Skeletal muscle satellite cell (primary cell): Measurements from ENCODE around the gene CYP2A7. TPM values are rescaled to one million over a fixed set of nuclear protein-coding genes. Genes with fewer than 3 reads are reported as not detected.
"Not testable (repeated sequence)": the region's sequence is repeated elsewhere in the genome, so short reads cannot be mapped to it uniquely, and the experiment has no call there.

Experiments used
- H3K27me3 ChIP-seq: 2 replicates; pipeline ENCODE4 v1.7.0; 2013; ENCODE audit warnings: low read length; ENCODE audit not compliant: control insufficient read depth, insufficient read depth
- H3K36me3 ChIP-seq: 2 replicates; pipeline ENCODE4 v1.7.0; 2013; ENCODE audit warnings: mild to moderate bottlenecking, control low read depth, low read length; ENCODE audit not compliant: insufficient read depth
- H3K4me1 ChIP-seq: 2 replicates; pipeline ENCODE4 v1.7.0; 2013; ENCODE audit warnings: low read length; ENCODE audit not compliant: control insufficient read depth, insufficient read depth
- H3K4me2 ChIP-seq: 2 replicates; pipeline ENCODE4 v1.7.0; 2013; ENCODE audit warnings: mild to moderate bottlenecking, low read length
- H3K4me3 ChIP-seq: 2 replicates; pipeline ENCODE4 v1.7.0; 2013; ENCODE audit warnings: low read length
- H3K9ac ChIP-seq: 2 replicates; pipeline ENCODE4 v1.7.0; 2013; ENCODE audit warnings: mild to moderate bottlenecking, low read depth, low read length, moderate library complexity
- H3K9me3 ChIP-seq: replicated peaks from 2 replicates; pipeline ENCODE4 v1.7.0; 2013; ENCODE audit warnings: mild to moderate bottlenecking, control low read depth, low read length
- total RNA-seq: library from RNA; depleted of rRNA; stranded (reverse); fragments of >200 nt; gene quantifications from 2 replicates; pipeline ENCODE4 v1.2.3, GENCODE V29; 2012; rRNA removed

The CYP2A7 gene, protein sequence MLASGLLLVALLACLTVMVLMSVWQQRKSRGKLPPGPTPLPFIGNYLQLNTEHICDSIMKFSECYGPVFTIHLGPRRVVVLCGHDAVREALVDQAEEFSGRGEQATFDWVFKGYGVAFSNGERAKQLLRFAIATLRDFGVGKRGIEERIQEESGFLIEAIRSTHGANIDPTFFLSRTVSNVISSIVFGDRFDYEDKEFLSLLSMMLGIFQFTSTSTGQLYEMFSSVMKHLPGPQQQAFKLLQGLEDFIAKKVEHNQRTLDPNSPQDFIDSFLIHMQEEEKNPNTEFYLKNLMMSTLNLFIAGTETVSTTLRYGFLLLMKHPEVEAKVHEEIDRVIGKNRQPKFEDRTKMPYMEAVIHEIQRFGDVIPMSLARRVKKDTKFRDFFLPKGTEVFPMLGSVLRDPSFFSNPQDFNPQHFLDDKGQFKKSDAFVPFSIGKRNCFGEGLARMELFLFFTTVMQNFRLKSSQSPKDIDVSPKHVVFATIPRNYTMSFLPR
- total RNA-seq, result not detected in 2 replicates

DNA sequence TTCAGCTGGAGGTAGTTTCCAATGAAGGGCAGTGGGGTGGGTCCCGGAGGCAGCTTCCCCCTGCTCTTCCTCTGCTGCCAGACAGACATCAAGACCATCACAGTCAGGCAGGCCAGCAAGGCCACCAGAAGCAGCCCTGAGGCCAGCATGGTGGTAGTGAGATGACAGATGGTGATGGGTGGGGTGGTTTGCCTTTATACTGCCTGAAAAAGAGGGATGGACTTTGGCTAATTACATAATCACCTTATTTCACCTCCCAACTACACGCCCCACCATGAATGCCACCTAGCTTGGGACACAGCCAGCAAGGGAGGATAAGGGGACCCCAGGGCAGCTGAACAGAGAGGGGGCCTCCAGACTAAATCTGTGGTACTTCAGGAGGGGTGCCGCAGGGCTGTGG lies at the start of gene CYP2A7:
TSS of gene CYP2A7 (minus strand) at position 170 of the 400 bp plus-strand sequence. CDS start at position 149, 21 bp downstream.
- not testable (repeated sequence) for H3K9ac ChIP-seq, H3K27me3 ChIP-seq, H3K4me2 ChIP-seq, H3K9me3 ChIP-seq, H3K4me1 ChIP-seq, H3K4me3 ChIP-seq, H3K36me3 ChIP-seq

DNA sequence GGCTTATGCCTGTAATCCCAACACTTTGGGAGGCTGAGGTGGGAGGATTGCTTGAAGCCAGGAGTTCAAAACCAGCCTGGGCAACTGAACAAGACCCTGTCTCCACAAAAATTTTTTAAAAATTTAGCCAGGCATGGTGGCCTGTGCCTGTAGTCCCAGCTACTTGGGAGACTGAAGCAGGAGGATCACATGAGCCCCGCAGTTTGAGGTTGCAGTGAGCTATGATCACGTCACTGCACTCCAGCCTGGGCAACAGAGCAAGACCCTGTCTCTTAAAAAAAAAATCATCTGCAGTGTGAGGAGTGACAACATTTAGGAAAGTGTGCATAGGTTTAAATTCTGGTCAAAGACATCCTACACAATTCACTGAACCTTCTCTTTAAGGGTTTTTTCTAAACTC lies 48.8 kb upstream of the CYP2A7 start:
- not testable (repeated sequence) for H3K4me2 ChIP-seq, H3K36me3 ChIP-seq, H3K9ac ChIP-seq, H3K27me3 ChIP-seq, H3K4me3 ChIP-seq, H3K4me1 ChIP-seq, H3K9me3 ChIP-seq

DNA sequence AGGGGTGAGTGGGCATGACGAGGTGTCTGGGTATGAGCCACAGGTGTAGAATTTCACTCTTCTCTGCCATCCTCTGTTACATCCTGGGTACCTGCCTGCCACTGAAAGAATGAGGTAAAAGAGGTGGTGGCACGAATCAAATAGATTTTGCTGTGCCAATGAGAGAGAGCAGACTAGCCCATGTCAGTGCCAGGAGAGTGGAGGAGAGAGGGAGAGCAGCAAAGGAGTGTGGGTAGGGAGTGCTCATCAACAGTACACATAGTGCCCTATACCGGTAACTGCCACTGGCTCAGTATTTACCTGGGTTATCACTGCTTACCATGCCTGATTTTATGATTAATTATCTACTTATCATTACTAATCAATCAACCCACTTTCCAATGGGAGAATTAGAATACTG lies 47.9 kb upstream of the CYP2A7 start:
- H3K4me1 ChIP-seq, H3K27me3 ChIP-seq, H3K36me3 ChIP-seq, H3K4me2 ChIP-seq, H3K4me3 ChIP-seq, H3K9me3 ChIP-seq, H3K9ac ChIP-seq: not testable (repeated sequence)

DNA sequence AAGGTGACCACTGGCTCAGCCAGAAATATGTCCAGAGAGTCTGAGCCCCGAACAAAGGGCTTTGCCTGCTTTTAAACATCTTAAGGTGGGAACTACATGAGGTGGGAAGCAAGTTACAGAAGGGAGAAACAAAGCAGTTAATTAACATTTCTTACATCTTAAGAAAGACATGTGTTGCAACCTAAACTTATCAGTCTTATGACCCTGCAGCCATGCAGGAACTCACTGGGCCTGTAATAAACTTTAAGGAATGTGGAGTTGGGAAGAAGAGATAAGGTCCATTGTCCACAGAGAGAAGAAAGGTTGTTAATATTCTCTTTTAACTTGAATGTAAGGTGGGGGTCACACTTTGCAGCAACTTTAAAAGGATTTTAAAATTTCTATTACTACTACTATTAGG lies 46.8 kb upstream of the CYP2A7 start:
- Histone ChIP-seq H3K4me1 (no peaks in the 10 kb centered on the region), H3K4me2 (no peak overlapping the region), H3K4me3 (no peak overlapping the region), H3K36me3 (no peaks in the 10 kb centered on the region), H3K9ac (no peak overlapping the region), H3K27me3 (peaks cover 4% of the 10 kb centered on the region), H3K9me3 (no peaks in the 10 kb centered on the region)

DNA sequence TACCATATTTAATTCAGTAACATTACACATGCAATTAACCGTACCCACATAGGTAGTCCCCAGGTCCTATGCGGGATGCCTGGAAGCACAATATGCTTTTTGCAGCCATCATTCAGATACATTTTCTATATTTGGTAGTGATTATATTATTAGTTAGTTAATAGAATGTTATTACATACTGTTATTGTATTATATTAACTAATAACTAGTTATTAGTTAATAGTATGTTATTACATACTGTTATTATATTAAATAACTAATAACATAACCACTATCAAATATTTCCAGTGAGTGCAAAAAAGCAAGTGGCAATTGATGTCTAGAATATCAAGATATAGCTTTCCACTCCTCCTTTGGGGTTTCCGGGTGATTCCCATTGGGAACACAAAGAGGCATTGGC lies 45.5 kb upstream of the CYP2A7 start:
- Histone ChIP-seq H3K36me3 (no peaks in the 10 kb centered on the region), H3K9me3 (no peaks in the 10 kb centered on the region), H3K27me3 (peaks cover 4% of the 10 kb centered on the region), H3K4me2 (no peak overlapping the region), H3K9ac (no peak overlapping the region), H3K4me3 (no peak overlapping the region), H3K4me1 (no peaks in the 10 kb centered on the region)

DNA sequence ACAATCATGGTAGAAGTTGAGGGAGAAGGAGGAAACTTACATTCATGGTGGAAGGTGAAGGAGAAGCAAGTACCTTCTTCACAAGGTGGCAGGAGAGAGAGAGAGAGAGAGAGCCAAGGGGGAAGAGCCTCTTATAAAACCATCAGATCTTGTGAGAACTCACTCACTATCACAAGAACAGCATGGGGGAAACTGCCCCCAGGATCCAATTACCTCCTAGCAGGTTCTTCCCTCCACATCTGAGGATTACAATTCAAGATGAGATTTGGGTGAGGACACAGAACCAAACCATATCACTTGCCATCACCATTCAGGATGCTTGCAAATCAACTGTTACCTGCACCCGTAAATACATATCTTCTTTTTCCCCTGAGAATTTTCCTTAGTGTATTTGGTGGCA lies 44.2 kb upstream of the CYP2A7 start:
- H3K9ac ChIP-seq, H3K4me3 ChIP-seq, H3K4me2 ChIP-seq, H3K36me3 ChIP-seq, H3K9me3 ChIP-seq, H3K4me1 ChIP-seq, H3K27me3 ChIP-seq: not testable (repeated sequence)

DNA sequence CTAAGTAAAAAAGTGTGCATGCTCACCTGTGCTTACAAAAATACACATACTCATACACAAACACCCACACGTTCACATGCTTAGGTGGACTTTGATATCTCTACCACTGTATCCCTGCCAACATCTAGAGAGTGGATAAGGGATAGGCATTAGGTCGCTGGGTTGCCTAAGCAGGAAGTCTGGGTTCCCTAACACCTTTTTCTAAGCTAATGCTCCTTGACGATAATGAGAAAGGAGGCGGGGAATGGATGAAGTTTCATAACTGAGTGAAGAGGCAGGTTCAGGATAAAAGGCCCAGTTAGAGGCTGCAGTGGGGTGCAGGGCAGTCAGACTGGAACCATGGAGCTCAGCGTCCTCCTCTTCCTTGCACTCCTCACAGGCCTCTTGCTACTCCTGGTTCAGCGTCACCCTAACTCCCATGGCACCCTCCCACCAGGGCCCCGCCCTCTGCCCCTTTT lies 41.9 kb upstream of the CYP2A7 start:
- H3K9me3 ChIP-seq, result no peaks in the 10 kb centered on the region
- peaks cover 4% of the 10 kb centered on the region for H3K27me3 ChIP-seq
- H3K9ac ChIP-seq, result no peak overlapping the region
- H3K4me3 ChIP-seq, result no peak overlapping the region
- H3K36me3 ChIP-seq, result no peaks in the 10 kb centered on the region
- no peak overlapping the region for H3K4me2 ChIP-seq
- H3K4me1 ChIP-seq, result no peaks in the 10 kb centered on the region

DNA sequence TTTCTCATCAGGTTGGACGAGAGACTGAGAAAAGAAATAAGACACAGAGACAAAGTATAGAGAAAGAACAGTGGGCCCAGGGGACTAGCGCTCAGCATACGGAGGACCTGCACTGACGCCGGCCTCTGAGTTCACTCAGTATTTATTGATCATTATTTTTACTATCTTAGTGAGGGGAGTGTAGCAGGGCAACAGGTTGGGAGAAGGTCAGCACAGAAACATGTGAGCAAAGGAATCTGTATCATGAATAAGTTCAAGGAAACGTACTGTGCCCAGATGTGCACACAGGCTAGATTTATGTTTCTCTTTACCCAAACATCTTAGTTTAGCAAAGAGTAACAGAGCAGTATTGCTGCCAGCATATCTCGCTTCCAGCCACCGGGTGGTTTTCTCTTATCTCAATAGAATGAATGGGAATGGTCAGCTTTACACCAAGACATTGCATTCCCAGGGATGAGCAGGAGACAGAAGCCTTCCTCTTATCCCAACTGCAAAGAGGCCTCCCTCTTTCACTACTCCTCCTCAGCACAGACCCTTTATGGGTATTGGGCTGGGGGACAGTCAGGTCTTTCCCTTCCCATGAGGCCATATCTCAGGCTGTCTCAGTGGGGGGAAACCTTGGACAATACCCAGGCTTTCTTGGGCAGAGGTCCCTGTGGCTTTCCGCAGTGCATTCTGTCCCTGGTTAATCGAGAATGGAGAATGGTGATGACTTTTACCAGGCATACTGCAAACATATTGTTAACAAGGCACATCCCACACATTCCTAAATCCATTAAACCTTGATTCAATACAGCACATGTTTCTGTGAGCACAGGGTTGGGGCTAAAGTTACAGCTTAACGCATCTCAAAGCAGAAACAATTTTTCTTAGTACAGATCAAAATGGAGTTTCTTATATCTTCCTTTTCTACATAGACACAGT lies 40.5 kb upstream of the CYP2A7 start:
- not testable (repeated sequence) for H3K4me2 ChIP-seq, H3K36me3 ChIP-seq, H3K9ac ChIP-seq, H3K4me1 ChIP-seq, H3K9me3 ChIP-seq, H3K4me3 ChIP-seq, H3K27me3 ChIP-seq

DNA sequence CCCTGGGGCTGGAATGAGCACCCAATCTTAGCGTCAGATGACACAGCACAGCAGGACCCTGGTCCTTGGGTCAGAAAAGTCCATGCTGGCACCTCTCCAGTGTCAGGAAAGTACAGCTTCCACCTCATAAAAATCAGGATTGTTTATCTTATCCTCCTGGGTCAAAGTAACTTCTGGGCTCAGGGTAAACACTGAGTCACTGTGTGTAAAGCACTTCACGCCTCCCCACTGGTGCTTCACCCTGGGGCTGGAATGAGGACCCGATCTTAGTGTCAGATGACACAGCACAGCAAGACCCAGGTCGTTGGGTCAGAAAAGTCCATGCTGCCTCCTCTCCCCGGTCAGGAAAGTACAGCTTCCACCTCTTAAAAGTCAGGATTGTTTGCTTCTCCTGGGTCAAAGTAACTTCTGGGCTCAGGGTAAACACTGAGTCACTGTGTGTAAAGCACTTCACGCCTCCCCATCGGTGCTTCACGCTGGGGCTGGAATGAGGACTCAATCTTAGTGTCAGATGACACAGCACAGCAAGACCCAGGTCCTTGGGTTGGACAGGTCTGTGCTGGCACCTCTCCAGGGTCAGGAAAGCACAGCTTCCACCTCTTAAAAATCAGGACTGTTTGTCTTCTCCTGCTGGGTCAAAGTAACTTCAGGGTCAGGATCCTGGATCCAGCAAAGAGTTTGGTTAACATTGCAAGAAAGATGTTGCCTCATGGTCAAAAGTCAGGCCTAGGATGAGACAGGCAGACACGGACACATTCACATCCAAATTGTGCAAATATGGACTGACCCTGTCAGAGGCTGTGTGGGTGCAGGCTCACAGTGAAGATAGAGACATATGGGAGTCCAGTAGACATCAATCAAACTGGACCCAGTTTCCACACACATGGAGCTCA lies 39.2 kb upstream of the CYP2A7 start:
- Histone ChIP-seq H3K4me1 (no peaks in the 10 kb centered on the region), H3K4me2 (no peak overlapping the region), H3K9me3 (no peaks in the 10 kb centered on the region), H3K4me3 (no peak overlapping the region), H3K9ac (no peak overlapping the region), H3K27me3 (no peaks in the 10 kb centered on the region), H3K36me3 (no peaks in the 10 kb centered on the region)

DNA sequence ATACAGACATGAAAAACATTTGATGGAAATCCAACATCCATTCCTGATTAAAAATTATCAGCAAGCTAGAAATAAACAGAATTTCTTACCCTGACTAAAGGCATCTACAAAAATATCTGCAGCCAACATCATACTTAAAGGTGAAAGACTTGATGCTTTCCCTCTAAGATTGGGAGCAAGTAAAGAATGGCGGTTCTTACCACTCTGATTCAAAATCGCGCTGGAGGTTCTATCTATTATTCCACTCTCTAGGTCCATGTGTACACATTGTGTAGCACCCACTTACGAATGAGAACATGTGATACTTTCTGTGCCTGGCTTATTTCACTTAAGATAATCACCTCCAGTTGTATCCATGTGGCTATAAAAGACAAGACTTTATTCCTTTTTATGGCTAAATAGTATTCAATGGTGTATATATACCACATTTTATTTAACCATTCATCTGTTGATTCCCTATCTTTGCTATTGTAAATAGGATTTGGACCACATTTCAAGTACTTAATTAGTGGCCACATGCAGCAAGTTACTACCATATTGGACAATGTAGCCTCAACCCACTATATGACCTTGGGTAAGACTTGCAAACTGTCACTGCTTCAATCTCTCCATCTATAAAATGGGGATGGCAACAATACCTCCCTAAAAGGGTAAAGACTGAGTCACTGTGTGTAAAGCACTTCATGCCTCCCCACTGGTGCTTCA lies 38.4 kb upstream of the CYP2A7 start:
- Histone ChIP-seq H3K4me2 (no peak overlapping the region), H3K4me3 (no peak overlapping the region), H3K36me3 (no peaks in the 10 kb centered on the region), H3K9ac (no peak overlapping the region), H3K4me1 (no peaks in the 10 kb centered on the region), H3K27me3 (no peaks in the 10 kb centered on the region), H3K9me3 (no peaks in the 10 kb centered on the region)
